Measurements from ENCODE around the gene MRPS18B. TPM values are rescaled to one million over a fixed set of nuclear protein-coding genes. Genes with fewer than 3 reads are reported as not detected.
A peak's percentile ranks its signal among the peaks of the same experiment; 100 is the strongest.
"Not testable (repeated sequence)": the region's sequence is repeated elsewhere in the genome, so short reads cannot be mapped to it uniquely, and the experiment has no call there.

The MRPS18B gene
- total and polyA plus RNA-seq, 12 donors: 48.4 to 169 (median 127) TPM

DNA sequence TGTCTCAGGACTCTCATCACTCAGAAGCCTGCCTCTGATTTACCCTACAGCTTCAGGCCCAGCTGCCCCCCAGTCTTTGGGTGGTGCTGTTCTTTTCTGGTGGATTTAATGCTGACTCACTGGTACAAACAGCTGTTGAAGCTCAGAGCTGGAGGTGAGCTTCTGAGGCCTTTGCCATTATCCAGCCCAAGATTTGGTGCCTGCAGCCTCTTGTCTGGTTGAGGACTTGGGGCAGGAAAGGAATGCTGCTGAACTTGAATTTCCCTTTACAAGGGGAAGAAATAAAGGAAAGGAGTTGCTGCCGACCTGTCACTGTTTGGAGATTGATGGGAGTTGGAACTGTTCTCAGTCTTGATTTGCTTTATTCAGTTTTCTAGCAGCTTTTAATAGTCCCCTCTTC lies 26.6 kb upstream of the MRPS18B start:
- Histone ChIP-seq H3K4me3 (no peak overlapping the region), H3K9me3 (no peaks in the 10 kb centered on the region), H3K27ac (no peak overlapping the region), H3K27me3 (no peaks in the 10 kb centered on the region), H3K36me3 (peaks cover 0 to 95% (median 53%) of the 10 kb centered on the region in 9 donors), H3K4me1 (no peaks in the 10 kb centered on the region)
- TF ChIP-seq, protein P1, sequence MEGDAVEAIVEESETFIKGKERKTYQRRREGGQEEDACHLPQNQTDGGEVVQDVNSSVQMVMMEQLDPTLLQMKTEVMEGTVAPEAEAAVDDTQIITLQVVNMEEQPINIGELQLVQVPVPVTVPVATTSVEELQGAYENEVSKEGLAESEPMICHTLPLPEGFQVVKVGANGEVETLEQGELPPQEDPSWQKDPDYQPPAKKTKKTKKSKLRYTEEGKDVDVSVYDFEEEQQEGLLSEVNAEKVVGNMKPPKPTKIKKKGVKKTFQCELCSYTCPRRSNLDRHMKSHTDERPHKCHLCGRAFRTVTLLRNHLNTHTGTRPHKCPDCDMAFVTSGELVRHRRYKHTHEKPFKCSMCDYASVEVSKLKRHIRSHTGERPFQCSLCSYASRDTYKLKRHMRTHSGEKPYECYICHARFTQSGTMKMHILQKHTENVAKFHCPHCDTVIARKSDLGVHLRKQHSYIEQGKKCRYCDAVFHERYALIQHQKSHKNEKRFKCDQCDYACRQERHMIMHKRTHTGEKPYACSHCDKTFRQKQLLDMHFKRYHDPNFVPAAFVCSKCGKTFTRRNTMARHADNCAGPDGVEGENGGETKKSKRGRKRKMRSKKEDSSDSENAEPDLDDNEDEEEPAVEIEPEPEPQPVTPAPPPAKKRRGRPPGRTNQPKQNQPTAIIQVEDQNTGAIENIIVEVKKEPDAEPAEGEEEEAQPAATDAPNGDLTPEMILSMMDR (IDR thresholded peaks at IDR 0.05): no peak
- intact Hi-C loops (cut with DNase I): loop anchor here in 3 of 10 donors (5.0 to 10.0 kb wide), 2 partner anchors 106 to 109 kb away; partner anchors contain the start of gene HLA-E (in 1 of the 3)
- no peak for DNase-seq
- WGBS, 2 donors: 57 to 59% methylated on average over 1 of the region's 1 CpG
- peak in 1 of 8 donors; percentile 34 for ATAC-seq

DNA sequence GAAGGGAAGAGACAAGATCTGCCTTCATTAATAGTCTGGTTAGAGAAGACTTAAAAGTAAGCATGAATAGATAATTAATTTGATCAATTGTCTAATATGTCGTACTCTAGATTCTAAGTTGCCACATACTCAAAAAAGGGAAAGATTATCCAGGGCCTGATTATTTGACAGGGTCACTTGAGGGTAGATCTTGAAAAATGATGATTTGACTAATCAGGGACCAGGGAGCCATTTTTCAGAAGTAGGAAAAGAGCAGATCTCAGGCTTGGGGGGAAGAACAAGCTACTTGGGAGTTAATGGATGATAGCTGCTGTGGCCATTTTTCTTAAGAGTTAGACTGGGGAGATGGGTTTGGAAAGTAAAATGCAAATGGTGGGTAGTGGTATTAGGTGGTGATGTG lies 25.4 kb upstream of the MRPS18B start:
- no peak overlapping the region for H3K4me3 ChIP-seq
- H3K36me3 ChIP-seq: peaks cover 0 to 87% (median 41%) of the 10 kb centered on the region in 9 donors
- WGBS, 2 donors: 97 to 100% methylated on average over 1 of the region's 1 CpG
- no peaks in the 10 kb centered on the region for H3K9me3 ChIP-seq
- H3K27ac ChIP-seq: no peak overlapping the region
- TF ChIP-seq, protein P1 (IDR thresholded peaks at IDR 0.05): no peak
- no peaks in the 10 kb centered on the region for H3K4me1 ChIP-seq
- DNase-seq: no peak
- no peaks in the 10 kb centered on the region for H3K27me3 ChIP-seq
- ATAC-seq: no peak
- intact Hi-C loops (cut with DNase I): loop anchor here in 3 of 10 donors (5.0 to 10.0 kb wide), 2 partner anchors 107 to 110 kb away; partner anchors contain the start of gene HLA-E (in 1 of the 3)

DNA sequence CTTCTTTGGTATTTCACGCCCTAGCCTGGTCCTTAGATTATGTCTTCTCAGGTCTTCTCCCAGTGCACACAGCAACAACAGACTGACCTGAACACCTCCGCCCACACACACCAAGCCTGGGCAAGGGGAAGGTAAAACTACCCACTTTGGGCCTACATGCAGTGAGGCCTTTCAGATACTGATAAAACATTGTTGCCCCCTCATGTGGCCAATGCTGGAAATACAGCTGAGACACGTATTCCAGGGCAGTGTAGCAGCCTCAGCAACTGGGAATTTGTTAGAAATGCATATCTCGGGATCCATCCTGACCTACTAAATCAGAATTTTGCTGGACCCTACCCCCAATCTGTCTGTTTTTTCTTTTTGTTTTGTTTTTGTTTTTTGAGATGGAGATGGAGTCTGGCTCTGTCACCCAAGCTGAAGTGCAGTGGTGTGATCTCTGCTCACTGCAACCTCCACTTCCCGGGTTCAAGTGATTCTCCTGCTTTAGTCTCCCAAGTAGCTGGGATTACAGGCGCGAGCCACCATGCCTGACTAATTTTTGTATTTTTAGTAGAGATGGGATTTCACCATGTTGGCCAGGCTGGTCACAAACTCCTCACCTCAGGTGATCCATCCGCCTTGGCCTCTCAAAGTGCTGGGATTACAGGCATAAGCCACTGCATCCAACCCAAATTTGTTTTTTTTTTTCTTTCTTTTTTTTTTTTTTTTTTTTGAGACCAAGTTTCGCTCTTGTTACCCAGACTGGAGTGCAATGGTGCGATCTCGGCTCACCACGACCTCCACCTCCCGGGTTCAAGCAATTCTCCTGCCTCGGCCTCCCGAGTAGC lies 20.1 kb upstream of the MRPS18B start:
- intact Hi-C loops (cut with DNase I): loop anchor here in 7 of 10 donors (2.0 to 10.0 kb wide), 6 partner anchors 50 to 115 kb away; partner anchors contain the start of gene HLA-E (in 1 of the 7)

More for the DNA sequence above, 20.1 kb upstream of the MRPS18B start:
- H3K4me1 ChIP-seq: peaks cover 0 to 15% (median 0%) of the 10 kb centered on the region in 9 donors
- not testable (repeated sequence) for H3K27me3 ChIP-seq, H3K27ac ChIP-seq, H3K4me3 ChIP-seq, H3K9me3 ChIP-seq
- peaks cover under 1 to 65% (median 19%) of the 10 kb centered on the region in 9 donors for H3K36me3 ChIP-seq
- WGBS, 2 donors: 77 to 79% methylated on average over 15 of the region's 15 CpGs
- peak; percentile 27 to 83 for DNase-seq
- TF ChIP-seq, protein P1 (IDR thresholded peaks at IDR 0.05): peak; percentile 61 to 79 (median 69)
- ATAC-seq: peak; percentile 59 to 79 (median 71)

Data from heart right ventricle (tissue), 16 donors.